K562 (cell line): ENCODE results near the gene NTF4. TPM values are rescaled to one million over a fixed set of nuclear protein-coding genes. Genes with fewer than 3 reads are reported as not detected.

ENCODE experiments used
- CSDE1 ChIP-seq, 2 experiments: fragments of 450-650 bp; IDR thresholded peaks; 2 replicates each; pipeline ENCODE4 v1.6.1; 2016; ENCODE audit warnings: mild to moderate bottlenecking in 1 of 2
- DDX20 ChIP-seq: fragments of 450-650 bp; IDR thresholded peaks from 2 replicates; pipeline ENCODE4 v1.6.1; 2016; ENCODE audit warnings: missing genetic modification characterization, low read depth, mild to moderate bottlenecking, missing compliant biosample characterization, moderate library complexity
- FOXO4 ChIP-seq: fragments of 450-650 bp; formaldehyde crosslinking; IDR thresholded peaks from 2 replicates; pipeline ENCODE4 v1.4.0; 2020; ENCODE audit warnings: mild to moderate bottlenecking, moderate library complexity
- HMG20B ChIP-seq: fragments of 250-450 bp; sonication (Bioruptor Pico); IDR thresholded peaks from 2 replicates; pipeline ENCODE4 v1.5.0; 2021; ENCODE audit warnings: mild to moderate bottlenecking
- ILK ChIP-seq: fragments of 450-650 bp; IDR thresholded peaks from 2 replicates; pipeline ENCODE4 v1.6.1; 2016; ENCODE audit warnings: missing genetic modification characterization, low read depth, mild to moderate bottlenecking, missing compliant biosample characterization, moderate library complexity, borderline replicate concordance
- KAT2B ChIP-seq: IDR thresholded peaks from one replicate; pipeline ENCODE4 v1.6.1; 2012; ENCODE audit warnings: low read depth, mild to moderate bottlenecking, control low read depth, inconsistent platforms, low read length, moderate library complexity
- KDM1A ChIP-seq, 2 experiments: fragments of 450-650 bp; IDR thresholded peaks; 2 replicates each; pipeline ENCODE4 v1.6.1; 2016; ENCODE audit warnings: mild to moderate bottlenecking in 2 of 2
- LARP7 ChIP-seq: fragments of 450-650 bp; IDR thresholded peaks from 2 replicates; pipeline ENCODE4 v1.6.1; 2016
- MEF2D ChIP-seq: conservative IDR thresholded peaks from 2 replicates; pipeline ENCODE4 v1.6.1; 2016; ENCODE audit warnings: low read depth, missing genetic modification characterization, missing compliant biosample characterization
- MTA2 ChIP-seq: fragments of 450-650 bp; IDR thresholded peaks from 2 replicates; pipeline ENCODE4 v1.6.1; 2016; ENCODE audit warnings: low read depth
- NFIX ChIP-seq: fragments of 250-450 bp; sonication (Bioruptor Pico); IDR thresholded peaks from 2 replicates; pipeline ENCODE4 v1.4.0; 2020; ENCODE audit warnings: low read depth, mild to moderate bottlenecking, moderate library complexity
- POLR3A ChIP-seq: IDR thresholded peaks from 2 replicates; pipeline ENCODE4 v1.6.1; 2011; ENCODE audit warnings: borderline replicate concordance, mild to moderate bottlenecking, moderate library complexity; ENCODE audit not compliant: insufficient read length, insufficient read depth; ENCODE audit errors: extremely low read depth
- RBM14 ChIP-seq: fragments of 200-400 bp; formaldehyde crosslinking; IDR thresholded peaks from 2 replicates; pipeline ENCODE4 v1.6.1; 2018; ENCODE audit warnings: low read depth, mild to moderate bottlenecking, low read length, moderate library complexity, borderline replicate concordance; ENCODE audit not compliant: insufficient read depth
- SETDB1 ChIP-seq: IDR thresholded peaks from one replicate; pipeline ENCODE4 v1.6.1; 2012; ENCODE audit warnings: low read length, control low read depth, inconsistent platforms
- SIX5 ChIP-seq, 2 experiments: IDR thresholded peaks; 2 replicates each; pipeline ENCODE4 v1.6.1; 2011; ENCODE audit warnings: low read length in 2 of 2, borderline replicate concordance in 1 of 2, low read depth in 1 of 2, mild to moderate bottlenecking in 1 of 2, moderate library complexity in 1 of 2; ENCODE audit not compliant: insufficient read depth in 1 of 2
- SREBF2 ChIP-seq: sonication (generic); formaldehyde crosslinking; IDR thresholded peaks from 2 replicates; pipeline ENCODE4 v1.4.0; 2020; ENCODE audit warnings: mild to moderate bottlenecking, missing genetic modification reagents
- SRSF3 ChIP-seq: fragments of 200-400 bp; formaldehyde crosslinking; IDR thresholded peaks from 2 replicates; pipeline ENCODE4 v1.6.1; 2016; ENCODE audit warnings: mild to moderate bottlenecking, low read length, moderate library complexity; ENCODE audit not compliant: insufficient read depth
- YBX1 ChIP-seq: fragments of 450-650 bp; IDR thresholded peaks from 2 replicates; pipeline ENCODE4 v1.7.1; 2016; ENCODE audit warnings: mild to moderate bottlenecking
- ZKSCAN1 ChIP-seq: fragments of 150-350 bp; IDR thresholded peaks from 2 replicates; pipeline ENCODE4 v1.6.1; 2016; ENCODE audit warnings: low read depth, low read length
- ZNF12 ChIP-seq: sonication (generic); formaldehyde crosslinking; IDR thresholded peaks from 2 replicates; pipeline ENCODE4 v1.4.0; 2020; ENCODE audit warnings: mild to moderate bottlenecking, missing genetic modification reagents
- ZNF280A ChIP-seq: fragments of 450-650 bp; IDR thresholded peaks from 2 replicates; pipeline ENCODE4 v1.6.1; 2018; ENCODE audit warnings: mild to moderate bottlenecking, low read depth; ENCODE audit not compliant: partially characterized antibody
- polyA plus RNA-seq, 8 experiments: library from polyadenylated mRNA; depleted of rRNA in 4 of 8; stranded (reverse) in 5 of 8; unstranded in 3 of 8; fragments of >200 nt; fragmentation: Nextera tagmentation in 2 of 8; fragmentation: Illumina TruSeq in 1 of 8; extraction: Ambion mirVana in 2 of 8; extraction: Trizol in 1 of 8; gene quantifications; 2 replicates each; pipeline versions ENCODE4 v1.2.1 to v1.2.3, GENCODE V29; 2011 to 2014; ENCODE audit warnings: inconsistent platforms in 1 of 8, missing spikeins in 1 of 8
- total RNA-seq, 7 experiments: library from RNA; depleted of rRNA in 6 of 7; stranded (reverse); fragments of >200 nt in 6 of 7; fragmentation: Illumina TruSeq in 2 of 7; extraction: Trizol in 2 of 7; gene quantifications; 2 replicates each; pipeline versions ENCODE4 v1.2.1 to v1.2.3, GENCODE V29; 2011 to 2021; ENCODE audit warnings: low replicate concordance in 1 of 7
- TF ChIP-seq, protein P1 (sequence below): fragments of 450-650 bp; IDR thresholded peaks from 2 replicates; pipeline ENCODE4 v1.6.1; 2018; ENCODE audit not compliant: partially characterized antibody

NTF4 gene
- total and polyA plus RNA-seq, 9 of the 15 experiments (the other 6 are each of a cell fraction or from before 2014, with no cell fraction given), result not detected

DNA sequence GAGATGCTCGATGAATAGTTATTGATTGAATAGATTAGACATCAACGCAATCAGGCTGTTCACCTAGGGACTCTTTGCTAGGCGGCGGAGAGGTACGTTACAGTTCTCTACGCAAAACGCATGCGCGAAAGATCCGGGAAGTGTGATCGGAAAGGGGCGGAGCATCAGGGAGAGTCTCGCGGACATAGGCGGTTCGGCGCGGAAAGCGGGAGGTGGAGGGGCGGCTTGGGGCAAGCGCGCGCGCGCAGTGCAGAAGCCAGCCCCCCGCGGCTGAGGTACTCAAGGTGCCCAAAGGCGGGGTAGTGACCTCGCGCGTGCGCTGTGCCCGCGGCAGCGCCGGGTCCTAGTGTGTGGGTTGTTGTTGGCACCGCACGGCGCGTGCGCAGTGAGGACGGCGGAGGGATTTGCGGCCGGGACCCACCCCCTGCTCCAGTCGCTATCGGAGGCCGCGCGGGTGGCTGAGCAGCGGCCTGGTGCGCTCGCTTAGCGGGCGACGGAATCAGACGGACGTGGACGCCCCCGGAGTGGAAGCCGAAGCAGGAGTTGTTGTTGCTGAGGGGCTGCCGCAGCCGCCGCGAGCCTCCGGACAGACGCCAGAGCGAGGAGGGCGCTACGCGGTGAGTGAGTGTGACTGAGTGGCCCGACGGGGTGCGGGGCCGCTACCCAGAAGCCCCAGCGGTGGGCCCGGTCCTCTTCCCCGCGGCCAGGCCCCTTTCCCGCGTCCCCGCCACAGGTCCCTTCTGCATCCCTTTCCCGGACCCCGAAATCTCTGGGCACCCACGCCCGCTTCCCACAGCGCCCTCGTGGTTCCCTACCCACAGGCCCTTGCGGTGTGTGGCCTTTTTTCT lies 20.6 kb upstream of the NTF4 start, which contains the start of gene SNRNP70 (continued):
- TF ChIP-seq KDM1A (IDR thresholded peaks at IDR 0.05) (no peak), ZKSCAN1 (peak; percentile 32; the same call in 1 of the 2 replicates), DDX20 (tag) (no peak), YBX1 (no peak), ILK (tag) (no peak), HMG20B (CRISPR knock-in tag) (no peak), SETDB1 (peak; percentile 56), ZNF280A (no peak), SRSF3 (no peak), MEF2D (tag) (no peak), POLR3A (no peak), ZNF12 (CRISPR knock-in tag) (no peak), SIX5 (IDR thresholded peaks at IDR 0.05; ENCODE audit: borderline replicate concordance in 1 of 2, insufficient read depth in 1 of 2, low read depth in 1 of 2, low read length in 2 of 2) (no peak), SREBF2 (CRISPR knock-in tag) (no peak), FOXO4 (CRISPR knock-in tag) (0 out of 2 replicates have a peak, but pooled peaks have one; percentile 86), CSDE1 (IDR thresholded peaks at IDR 0.05) (no peak), NFIX (CRISPR knock-in tag) (peak; percentile 51; the same call in 1 of the 2 replicates), KAT2B (no peak), MTA2 (no peak), LARP7 (0 out of 2 replicates have a peak, but pooled peaks have one; percentile 55), RBM14 (no peak)
- TF ChIP-seq, protein P1, sequence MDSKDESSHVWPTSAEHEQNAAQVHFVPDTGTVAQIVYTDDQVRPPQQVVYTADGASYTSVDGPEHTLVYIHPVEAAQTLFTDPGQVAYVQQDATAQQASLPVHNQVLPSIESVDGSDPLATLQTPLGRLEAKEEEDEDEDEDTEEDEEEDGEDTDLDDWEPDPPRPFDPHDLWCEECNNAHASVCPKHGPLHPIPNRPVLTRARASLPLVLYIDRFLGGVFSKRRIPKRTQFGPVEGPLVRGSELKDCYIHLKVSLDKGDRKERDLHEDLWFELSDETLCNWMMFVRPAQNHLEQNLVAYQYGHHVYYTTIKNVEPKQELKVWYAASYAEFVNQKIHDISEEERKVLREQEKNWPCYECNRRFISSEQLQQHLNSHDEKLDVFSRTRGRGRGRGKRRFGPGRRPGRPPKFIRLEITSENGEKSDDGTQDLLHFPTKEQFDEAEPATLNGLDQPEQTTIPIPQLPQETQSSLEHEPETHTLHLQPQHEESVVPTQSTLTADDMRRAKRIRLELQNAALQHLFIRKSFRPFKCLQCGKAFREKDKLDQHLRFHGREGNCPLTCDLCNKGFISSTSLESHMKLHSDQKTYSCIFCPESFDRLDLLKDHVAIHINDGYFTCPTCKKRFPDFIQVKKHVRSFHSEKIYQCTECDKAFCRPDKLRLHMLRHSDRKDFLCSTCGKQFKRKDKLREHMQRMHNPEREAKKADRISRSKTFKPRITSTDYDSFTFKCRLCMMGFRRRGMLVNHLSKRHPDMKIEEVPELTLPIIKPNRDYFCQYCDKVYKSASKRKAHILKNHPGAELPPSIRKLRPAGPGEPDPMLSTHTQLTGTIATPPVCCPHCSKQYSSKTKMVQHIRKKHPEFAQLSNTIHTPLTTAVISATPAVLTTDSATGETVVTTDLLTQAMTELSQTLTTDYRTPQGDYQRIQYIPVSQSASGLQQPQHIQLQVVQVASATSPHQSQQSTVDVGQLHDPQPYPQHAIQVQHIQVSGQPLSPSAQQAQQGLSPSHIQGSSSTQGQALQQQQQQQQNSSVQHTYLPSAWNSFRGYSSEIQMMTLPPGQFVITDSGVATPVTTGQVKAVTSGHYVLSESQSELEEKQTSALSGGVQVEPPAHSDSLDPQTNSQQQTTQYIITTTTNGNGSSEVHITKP, result peak; percentile 47
